HepG2 (cell line): ENCODE results near the gene SEC14L2. TPM values are rescaled to one million over a fixed set of nuclear protein-coding genes. Genes with fewer than 3 reads are reported as not detected.

Experiments
- ASH2L ChIP-seq: fragments of 300-600, 200-600 bp; sonication (generic); IDR thresholded peaks from 2 replicates; pipeline ENCODE4 v1.7.0; 2017; ENCODE audit warnings: low read depth, mild to moderate bottlenecking, moderate library complexity, mixed read lengths, low read length; ENCODE audit not compliant: insufficient read length
- CHCHD3 ChIP-seq: sonication (generic); formaldehyde crosslinking; IDR thresholded peaks from 2 replicates; pipeline ENCODE4 v1.8.0; 2022; ENCODE audit warnings: mild to moderate bottlenecking, missing genetic modification reagents, moderate library complexity
- GMEB1 ChIP-seq: sonication (generic); formaldehyde crosslinking; IDR thresholded peaks from 2 replicates; pipeline ENCODE4 v1.5.1; 2020; ENCODE audit warnings: missing genetic modification reagents, mild to moderate bottlenecking, borderline replicate concordance
- HOXA3 ChIP-seq: sonication (generic); formaldehyde crosslinking; IDR thresholded peaks from 2 replicates; pipeline ENCODE4 v1.5.0; 2020; ENCODE audit warnings: missing genetic modification reagents
- TFDP2 ChIP-seq: sonication (generic); formaldehyde crosslinking; IDR thresholded peaks from 2 replicates; pipeline ENCODE4 v1.4.0; 2020; ENCODE audit warnings: missing genetic modification reagents
- ZMYM4 ChIP-seq: sonication (generic); formaldehyde crosslinking; IDR thresholded peaks from 2 replicates; pipeline ENCODE4 v1.8.1; 2023; ENCODE audit warnings: mild to moderate bottlenecking, missing genetic modification reagents
- ZNF253 ChIP-seq: sonication (generic); formaldehyde crosslinking; IDR thresholded peaks from 2 replicates; pipeline ENCODE4 v1.8.0; 2022; ENCODE audit warnings: mild to moderate bottlenecking, missing genetic modification reagents, borderline replicate concordance
- ZNF367 ChIP-seq: sonication (generic); formaldehyde crosslinking; IDR thresholded peaks from 2 replicates; pipeline ENCODE4 v1.4.0; 2020; ENCODE audit warnings: missing genetic modification reagents, borderline replicate concordance
- ZNF567 ChIP-seq: sonication (generic); formaldehyde crosslinking; IDR thresholded peaks from 2 replicates; pipeline ENCODE4 v1.8.1; 2023; ENCODE audit warnings: mild to moderate bottlenecking, missing genetic modification reagents, borderline replicate concordance
- ZNF577 ChIP-seq: sonication (generic); formaldehyde crosslinking; IDR thresholded peaks from 2 replicates; pipeline ENCODE4 v1.4.0; 2020; ENCODE audit warnings: mild to moderate bottlenecking, low read depth, missing genetic modification reagents, borderline replicate concordance
- ZNF710 ChIP-seq: sonication (generic); formaldehyde crosslinking; IDR thresholded peaks from 2 replicates; pipeline ENCODE4 v1.5.0; 2020; ENCODE audit warnings: mild to moderate bottlenecking, missing genetic modification reagents, borderline replicate concordance
- polyA plus RNA-seq, 8 experiments: library from polyadenylated mRNA; depleted of rRNA in 3 of 8; stranded (reverse) in 7 of 8; unstranded in 1 of 8; fragments of >200 nt; fragmentation: Illumina TruSeq in 4 of 8; extraction: Trizol in 4 of 8; gene quantifications; 2 replicates each; pipeline versions ENCODE4 v1.2.1 to v1.2.3, GENCODE V29; 2011 to 2016; ENCODE audit warnings: low read depth in 4 of 8, missing spikeins in 1 of 8, mixed read lengths in 1 of 8; ENCODE audit not compliant: insufficient read depth in 1 of 8
- total RNA-seq, 5 experiments: library from RNA; depleted of rRNA; stranded (reverse); fragments of >200 nt; fragmentation: Illumina TruSeq; extraction: Trizol; gene quantifications; 2 replicates each; pipeline ENCODE4 v1.2.3, GENCODE V29; 2016; ENCODE audit warnings: low read depth in 1 of 5
- TF ChIP-seq, protein P1 (sequence below): sonication (generic); formaldehyde crosslinking; IDR thresholded peaks from 2 replicates; pipeline ENCODE4 v1.9.0; 2022; ENCODE audit warnings: missing genetic modification reagents, mild to moderate bottlenecking, borderline replicate concordance
- TF ChIP-seq, protein P2 (sequence below): sonication (generic); formaldehyde crosslinking; IDR thresholded peaks from 2 replicates; pipeline ENCODE4 v1.4.0; 2020; ENCODE audit warnings: missing genetic modification reagents
- TF ChIP-seq, protein P3 (sequence below): IDR thresholded peaks from 2 replicates; pipeline ENCODE4 v1.6.1; 2016; ENCODE audit warnings: low read depth, missing genetic modification reagents, missing compliant biosample characterization

The SEC14L2 gene
- total and polyA plus RNA-seq, 2 of the 13 experiments (the other 11 are each of a cell fraction or from before 2014, with no cell fraction given) = 4.1 to 5.1 TPM

- TF ChIP-seq ASH2L (peak; percentile 56), ZMYM4 (CRISPR knock-in tag) (peak; percentile 73), ZNF567 (CRISPR knock-in tag) (no peak), TFDP2 (CRISPR knock-in tag) (no peak; the same call in none of the 2 replicates), ZNF577 (CRISPR knock-in tag) (no peak), GMEB1 (peak; percentile 96), ZNF710 (no peak), HOXA3 (CRISPR knock-in tag) (peak; percentile 97), ZNF253 (no peak), CHCHD3 (CRISPR knock-in tag) (no peak), ZNF367 (no peak)
- TF ChIP-seq, protein P1, sequence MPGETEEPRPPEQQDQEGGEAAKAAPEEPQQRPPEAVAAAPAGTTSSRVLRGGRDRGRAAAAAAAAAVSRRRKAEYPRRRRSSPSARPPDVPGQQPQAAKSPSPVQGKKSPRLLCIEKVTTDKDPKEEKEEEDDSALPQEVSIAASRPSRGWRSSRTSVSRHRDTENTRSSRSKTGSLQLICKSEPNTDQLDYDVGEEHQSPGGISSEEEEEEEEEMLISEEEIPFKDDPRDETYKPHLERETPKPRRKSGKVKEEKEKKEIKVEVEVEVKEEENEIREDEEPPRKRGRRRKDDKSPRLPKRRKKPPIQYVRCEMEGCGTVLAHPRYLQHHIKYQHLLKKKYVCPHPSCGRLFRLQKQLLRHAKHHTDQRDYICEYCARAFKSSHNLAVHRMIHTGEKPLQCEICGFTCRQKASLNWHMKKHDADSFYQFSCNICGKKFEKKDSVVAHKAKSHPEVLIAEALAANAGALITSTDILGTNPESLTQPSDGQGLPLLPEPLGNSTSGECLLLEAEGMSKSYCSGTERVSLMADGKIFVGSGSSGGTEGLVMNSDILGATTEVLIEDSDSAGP = peak; percentile 91
- TF ChIP-seq, protein P2, sequence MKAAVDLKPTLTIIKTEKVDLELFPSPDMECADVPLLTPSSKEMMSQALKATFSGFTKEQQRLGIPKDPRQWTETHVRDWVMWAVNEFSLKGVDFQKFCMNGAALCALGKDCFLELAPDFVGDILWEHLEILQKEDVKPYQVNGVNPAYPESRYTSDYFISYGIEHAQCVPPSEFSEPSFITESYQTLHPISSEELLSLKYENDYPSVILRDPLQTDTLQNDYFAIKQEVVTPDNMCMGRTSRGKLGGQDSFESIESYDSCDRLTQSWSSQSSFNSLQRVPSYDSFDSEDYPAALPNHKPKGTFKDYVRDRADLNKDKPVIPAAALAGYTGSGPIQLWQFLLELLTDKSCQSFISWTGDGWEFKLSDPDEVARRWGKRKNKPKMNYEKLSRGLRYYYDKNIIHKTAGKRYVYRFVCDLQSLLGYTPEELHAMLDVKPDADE = 0 out of 2 replicates have a peak, but pooled peaks have one; percentile 19
- TF ChIP-seq, protein P3, sequence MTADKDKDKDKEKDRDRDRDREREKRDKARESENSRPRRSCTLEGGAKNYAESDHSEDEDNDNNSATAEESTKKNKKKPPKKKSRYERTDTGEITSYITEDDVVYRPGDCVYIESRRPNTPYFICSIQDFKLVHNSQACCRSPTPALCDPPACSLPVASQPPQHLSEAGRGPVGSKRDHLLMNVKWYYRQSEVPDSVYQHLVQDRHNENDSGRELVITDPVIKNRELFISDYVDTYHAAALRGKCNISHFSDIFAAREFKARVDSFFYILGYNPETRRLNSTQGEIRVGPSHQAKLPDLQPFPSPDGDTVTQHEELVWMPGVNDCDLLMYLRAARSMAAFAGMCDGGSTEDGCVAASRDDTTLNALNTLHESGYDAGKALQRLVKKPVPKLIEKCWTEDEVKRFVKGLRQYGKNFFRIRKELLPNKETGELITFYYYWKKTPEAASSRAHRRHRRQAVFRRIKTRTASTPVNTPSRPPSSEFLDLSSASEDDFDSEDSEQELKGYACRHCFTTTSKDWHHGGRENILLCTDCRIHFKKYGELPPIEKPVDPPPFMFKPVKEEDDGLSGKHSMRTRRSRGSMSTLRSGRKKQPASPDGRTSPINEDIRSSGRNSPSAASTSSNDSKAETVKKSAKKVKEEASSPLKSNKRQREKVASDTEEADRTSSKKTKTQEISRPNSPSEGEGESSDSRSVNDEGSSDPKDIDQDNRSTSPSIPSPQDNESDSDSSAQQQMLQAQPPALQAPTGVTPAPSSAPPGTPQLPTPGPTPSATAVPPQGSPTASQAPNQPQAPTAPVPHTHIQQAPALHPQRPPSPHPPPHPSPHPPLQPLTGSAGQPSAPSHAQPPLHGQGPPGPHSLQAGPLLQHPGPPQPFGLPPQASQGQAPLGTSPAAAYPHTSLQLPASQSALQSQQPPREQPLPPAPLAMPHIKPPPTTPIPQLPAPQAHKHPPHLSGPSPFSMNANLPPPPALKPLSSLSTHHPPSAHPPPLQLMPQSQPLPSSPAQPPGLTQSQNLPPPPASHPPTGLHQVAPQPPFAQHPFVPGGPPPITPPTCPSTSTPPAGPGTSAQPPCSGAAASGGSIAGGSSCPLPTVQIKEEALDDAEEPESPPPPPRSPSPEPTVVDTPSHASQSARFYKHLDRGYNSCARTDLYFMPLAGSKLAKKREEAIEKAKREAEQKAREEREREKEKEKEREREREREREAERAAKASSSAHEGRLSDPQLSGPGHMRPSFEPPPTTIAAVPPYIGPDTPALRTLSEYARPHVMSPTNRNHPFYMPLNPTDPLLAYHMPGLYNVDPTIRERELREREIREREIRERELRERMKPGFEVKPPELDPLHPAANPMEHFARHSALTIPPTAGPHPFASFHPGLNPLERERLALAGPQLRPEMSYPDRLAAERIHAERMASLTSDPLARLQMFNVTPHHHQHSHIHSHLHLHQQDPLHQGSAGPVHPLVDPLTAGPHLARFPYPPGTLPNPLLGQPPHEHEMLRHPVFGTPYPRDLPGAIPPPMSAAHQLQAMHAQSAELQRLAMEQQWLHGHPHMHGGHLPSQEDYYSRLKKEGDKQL (CRISPR knock-in tag) = peak; percentile 31; the same call in 1 of the 2 replicates
These were observed 27.2 kb downstream of the SEC14L2 start (continued) for GRCh38 chr22:30423959-30424533.
